Prostate gland (tissue), 2 donors: Measurements from ENCODE around the gene OR2C1. TPM values are rescaled to one million over a fixed set of nuclear protein-coding genes. Genes with fewer than 3 reads are reported as not detected.

Experiments
- DNase-seq: peaks from one replicate; pipeline ENCODE4 v3.0.0-alpha.2; 2019; ENCODE audit warnings: low spot score
- H3K27ac ChIP-seq, 2 donors: fragments of 200-600 bp; sonication (generic); 2 replicates each; pipeline ENCODE4 v1.5.1; 2017 to 2019
- H3K27me3 ChIP-seq: fragments of 200-600 bp; sonication (generic); replicated peaks from 2 replicates; pipeline ENCODE4 v1.5.1; 2019; ENCODE audit not compliant: insufficient read depth
- H3K36me3 ChIP-seq, 2 donors: fragments of 200-600 bp; sonication (generic); 1 replicate in 1 of 2; 2 replicates in 1 of 2; pipeline versions ENCODE4 v1.5.1 to v1.8.1; 2017 to 2019
- H3K4me1 ChIP-seq: fragments of 200-600 bp; sonication (generic); replicated peaks from 2 replicates; pipeline ENCODE4 v1.5.1; 2019
- H3K4me3 ChIP-seq, 2 donors: fragments of 200-600 bp; sonication (generic); 2 replicates each; pipeline ENCODE4 v1.5.1; 2017 to 2019
- H3K9me3 ChIP-seq: fragments of 200-600 bp; sonication (generic); 2 replicates; pipeline ENCODE4 v1.5.1; 2017
- CTCF ChIP-seq, 4 experiments: fragments of 200-600 bp in 2 of 4; fragments of 450-650 bp in 2 of 4; sonication (generic) in 2 of 4; IDR thresholded peaks; 1 replicate in 3 of 4; 2 replicates in 1 of 4; pipeline ENCODE4 v1.5.1; 2016 to 2019; ENCODE audit warnings: antibody characterized with exemption in 4 of 4, mild to moderate bottlenecking in 2 of 4, moderate library complexity in 2 of 4
- POLR2A ChIP-seq: fragments of 450-650 bp; IDR thresholded peaks from one replicate; pipeline ENCODE4 v1.6.1; 2016; ENCODE audit warnings: antibody characterized with exemption, mild to moderate bottlenecking
- POLR2AphosphoS5 ChIP-seq: sonication (generic); formaldehyde crosslinking; IDR thresholded peaks from one replicate; pipeline ENCODE4 v1.6.1; 2017; ENCODE audit warnings: antibody characterized with exemption
- WGBS: methylation state at CpG from one replicate; pipeline ENCODE4 v1.1.5; 2018; 5-methylcytosine and 5-hydroxymethylcytosine counted together
- intact Hi-C: fragments of 100-400 bp; cut with DNase I; formaldehyde crosslinking; loops from one replicate; pipeline ENCODE4 v1.14.2; 2022
- total RNA-seq, 2 donors: library from RNA; depleted of rRNA; stranded (reverse); fragments of >200 nt; gene quantifications; one replicate each; pipeline ENCODE4 v1.1.0, GENCODE V29; 2016

The OR2C1 gene
- total RNA-seq, 2 donors from 2014 or later = 1.1 TPM; not detected in 1

DNA sequence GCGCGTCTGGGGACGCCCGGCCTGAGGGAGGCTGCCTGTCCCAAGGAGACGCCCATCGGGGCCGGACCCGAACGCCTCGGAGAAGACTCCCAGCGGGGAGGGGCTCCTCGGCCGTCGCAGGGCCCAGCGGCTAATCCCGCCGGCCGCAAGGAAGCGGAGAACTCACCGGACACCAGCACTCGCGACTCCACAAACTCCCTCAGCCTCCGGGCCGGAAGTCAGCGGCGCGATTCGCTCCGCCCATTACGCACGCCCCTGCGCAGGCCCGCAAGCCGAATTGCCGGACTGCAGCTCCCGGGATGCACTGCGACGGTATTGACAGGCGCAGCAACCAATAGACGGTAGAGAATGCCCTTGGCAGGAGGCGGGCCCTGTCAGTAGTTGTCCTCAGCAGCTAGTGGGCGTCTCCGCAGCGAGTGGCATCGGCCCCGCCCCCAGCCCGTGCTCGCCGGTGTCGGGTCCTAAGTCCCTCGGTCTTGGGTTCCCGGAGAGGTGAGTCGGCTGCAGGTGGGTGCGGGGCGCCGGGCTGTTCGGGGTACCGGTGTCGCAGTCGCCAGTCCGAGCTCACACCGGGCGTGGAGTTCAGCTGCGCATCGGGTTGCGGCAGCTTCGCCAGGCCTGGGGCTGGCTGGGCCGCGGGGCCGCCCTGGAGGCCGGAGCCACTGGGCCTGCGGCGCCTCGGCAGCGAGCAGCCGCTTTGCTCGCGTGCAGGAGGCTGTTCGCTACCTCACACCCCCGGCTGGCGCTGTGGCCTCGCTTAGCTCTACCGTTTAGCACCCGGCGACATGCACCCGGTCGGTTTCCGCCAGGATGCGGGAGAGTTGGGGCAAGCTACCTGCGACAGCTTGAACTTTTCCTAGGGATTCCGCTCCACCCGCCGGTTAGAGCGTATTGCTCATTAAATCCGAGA, 45.3 kb downstream of the OR2C1 start, which contains the start of the genes ZNF174 and ZSCAN32:
TSS of gene ZNF174 (plus strand) at position 437 of the 910 bp plus-strand sequence. CDS start 790 bp downstream, outside the sequence.
TSS of gene ZSCAN32 (minus strand) at position 226 of the 910 bp plus-strand sequence. CDS start 3,447 bp downstream, outside the sequence.
- H3K4me1 ChIP-seq = no peaks in the 10 kb centered on the region
- H3K4me3 ChIP-seq = peak within 1 kb of the TSS; percentile 57 to 65
- WGBS = 1% methylated on average over 75 of the region's 95 CpGs
- TF ChIP-seq POLR2A (peak; percentile 67), POLR2AphosphoS5 (peak; percentile 99), CTCF (IDR thresholded peaks at IDR 0.05) (peak in 2 of 4 experiments; percentile 23 to 36)
- H3K27me3 ChIP-seq = no peaks in the 10 kb centered on the region
- DNase-seq = peak; percentile 99
- no peaks in the 10 kb centered on the region for H3K9me3 ChIP-seq
- peaks cover 0 to 19% of the 10 kb centered on the region in 2 donors for H3K36me3 ChIP-seq
- peak within 1 kb of the TSS; percentile 68 to 70 for H3K27ac ChIP-seq
- intact Hi-C loops = loop anchor here (2.0 to 10.0 kb wide), 2 partner anchors 58 to 96 kb away; partner anchors contain the start of genes TIGD7 and ZNF75A

GRCh38 chr16:3401719-3402397, 46.2 kb downstream of the OR2C1 start:
- no peaks in the 10 kb centered on the region for H3K4me1 ChIP-seq
- peaks cover 0 to 23% of the 10 kb centered on the region in 2 donors for H3K36me3 ChIP-seq
- intact Hi-C loops = loop anchor here (2.0 to 10.0 kb wide), 2 partner anchors 57 to 97 kb away; partner anchors contain the start of genes TIGD7 and ZNF75A
- 25% methylated on average over 17 of the region's 17 CpGs for WGBS
- H3K27ac ChIP-seq = peak overlapping the region; percentile 68 to 70
- no peak for DNase-seq
- TF ChIP-seq CTCF (IDR thresholded peaks at IDR 0.05) = no peak
- TF ChIP-seq POLR2AphosphoS5 = no peak
- TF ChIP-seq POLR2A = no peak
- peak overlapping the region; percentile 57 to 65 for H3K4me3 ChIP-seq
- no peaks in the 10 kb centered on the region for H3K9me3 ChIP-seq
- H3K27me3 ChIP-seq = no peaks in the 10 kb centered on the region

Other genes with a start within 250 kb of the OR2C1 start
- gene ZNF205, start 243.3 kb upstream of the OR2C1 start, total RNA-seq = 10 to 100 TPM; 20.9 to 27.0 TPM
- 10 to 100 TPM; 18.4 to 28.1 TPM for gene ZNF213, start 220.9 kb upstream of the OR2C1 start, total RNA-seq
- gene OR1F1, start 167.7 kb upstream of the OR2C1 start, total RNA-seq = not detected
- 10 to 100 TPM in 1 of 2 donors, 1 to 10 TPM in 1; 8.2 to 18.6 TPM for gene ZNF200, start 120.7 kb upstream of the OR2C1 start, total RNA-seq
- 1 to 10 TPM in 1 of 2 donors, under 1 TPM in 1; 0.77 to 5.9 TPM for gene MEFV, start 99.3 kb upstream of the OR2C1 start, total RNA-seq
- gene ZNF263, start 72.4 kb upstream of the OR2C1 start, total RNA-seq = 10 to 100 TPM; 51.2 to 88.8 TPM
- gene TIGD7, start 50.5 kb upstream of the OR2C1 start, total RNA-seq = 10 to 100 TPM in 1 of 2 donors, 1 to 10 TPM in 1; 4.4 to 15.5 TPM
- 10 to 100 TPM; 34.9 to 41.5 TPM for gene ZNF75A, start 50.4 kb upstream of the OR2C1 start, total RNA-seq
- 10 to 100 TPM; 15.2 to 17.4 TPM for gene ZSCAN32, start 45.1 kb downstream of the OR2C1 start, total RNA-seq
- gene ZNF174, start 45.3 kb downstream of the OR2C1 start, total RNA-seq = 10 to 100 TPM; 11.2 to 19.8 TPM
- 1 to 10 TPM; 2.1 to 9.5 TPM for gene ZNF597, start 87.6 kb downstream of the OR2C1 start, total RNA-seq
- 10 to 100 TPM; 48.1 to 99.2 TPM for gene NAA60, start 87.8 kb downstream of the OR2C1 start, total RNA-seq
- 1 to 10 TPM in 1 of 2 donors, not detected in 1; 1.1 TPM for gene C16orf90, start 139.6 kb downstream of the OR2C1 start, total RNA-seq
- gene CLUAP1, start 145.1 kb downstream of the OR2C1 start, total RNA-seq = 10 to 100 TPM; 17.9 to 35.1 TPM
- gene NLRC3, start 221.5 kb downstream of the OR2C1 start, total RNA-seq = under 1 TPM; 0.85 to 0.87 TPM